Stromal cell of bone marrow (primary cell): ENCODE data around the gene LARGE2.

Experiments
- DNase-seq: peaks from one replicate; pipeline ENCODE4 v3.0.0-alpha.2; 2012; ENCODE audit warnings: low read depth

LARGE2 gene

GRCh38 chr11:45930031-45930794 lies 7.8 kb downstream of the LARGE2 start:
- no peak for DNase-seq

GRCh38 chr11:45930951-45931570 lies 8.6 kb downstream of the LARGE2 start:
- DNase-seq, result no peak

- no peak for DNase-seq
Measured at GRCh38 chr11:45931739-45932138, 9.3 kb downstream of the LARGE2 start.

- no peak for DNase-seq
Measured at GRCh38 chr11:45932217-45932616, 9.8 kb downstream of the LARGE2 start.

GRCh38 chr11:45933131-45933831 lies 10.8 kb downstream of the LARGE2 start:
- peak; percentile 6 for DNase-seq

GRCh38 chr11:45933846-45934579 lies 11.6 kb downstream of the LARGE2 start:
- no peak for DNase-seq

- no peak for DNase-seq
Measured at GRCh38 chr11:45934580-45935318, 12.3 kb downstream of the LARGE2 start.

- DNase-seq, result no peak
Measured at GRCh38 chr11:45935349-45936064, 13.1 kb downstream of the LARGE2 start.

- DNase-seq, result no peak
Measured at GRCh38 chr11:45936511-45937054, 14.1 kb downstream of the LARGE2 start.

GRCh38 chr11:45937916-45938315 lies 15.5 kb downstream of the LARGE2 start:
- DNase-seq, result no peak

- DNase-seq, result no peak
Measured at GRCh38 chr11:45939836-45940235, 17.4 kb downstream of the LARGE2 start.

- no peak for DNase-seq
Measured at GRCh38 chr11:45941285-45941684, 18.8 kb downstream of the LARGE2 start.

GRCh38 chr11:45942381-45942780 lies 19.9 kb downstream of the LARGE2 start:
- DNase-seq, result no peak

- no peak for DNase-seq
Measured at GRCh38 chr11:45945397-45945999, 23.0 kb downstream of the LARGE2 start.

GRCh38 chr11:45947885-45948284 lies 25.4 kb downstream of the LARGE2 start:
- no peak for DNase-seq

GRCh38 chr11:45948356-45948755 lies 25.9 kb downstream of the LARGE2 start:
- no peak for DNase-seq

GRCh38 chr11:45949992-45950407 lies 27.5 kb downstream of the LARGE2 start:
- DNase-seq, result peak; percentile 50

- DNase-seq, result no peak
Measured at GRCh38 chr11:45959851-45960250, 37.4 kb downstream of the LARGE2 start.

GRCh38 chr11:45960387-45961095 lies 38.1 kb downstream of the LARGE2 start:
- no peak for DNase-seq
